Astrocyte of the spinal cord (primary cell): ENCODE results near the gene PTGR3.

Experiments
- DNase-seq: peaks from one replicate; pipeline ENCODE4 v3.0.0; 2011; ENCODE audit warnings: low read depth, low spot score
- H3K4me3 ChIP-seq: 2 replicates; pipeline ENCODE4 v1.5.1; 2011; ENCODE audit warnings: low read depth, mild to moderate bottlenecking, low read length, moderate library complexity
- in situ Hi-C: cut with HindIII; loops from 2 replicates; pipeline ENCODE4 v1.10.0; 2017; ENCODE audit warnings: low sequenced_read_pairs
- TF ChIP-seq, protein P1 (sequence below): IDR thresholded peaks from 2 replicates; pipeline ENCODE4 v1.5.1; 2012; ENCODE audit warnings: low read depth, mild to moderate bottlenecking, low read length, inconsistent platforms

PTGR3 gene

DNA sequence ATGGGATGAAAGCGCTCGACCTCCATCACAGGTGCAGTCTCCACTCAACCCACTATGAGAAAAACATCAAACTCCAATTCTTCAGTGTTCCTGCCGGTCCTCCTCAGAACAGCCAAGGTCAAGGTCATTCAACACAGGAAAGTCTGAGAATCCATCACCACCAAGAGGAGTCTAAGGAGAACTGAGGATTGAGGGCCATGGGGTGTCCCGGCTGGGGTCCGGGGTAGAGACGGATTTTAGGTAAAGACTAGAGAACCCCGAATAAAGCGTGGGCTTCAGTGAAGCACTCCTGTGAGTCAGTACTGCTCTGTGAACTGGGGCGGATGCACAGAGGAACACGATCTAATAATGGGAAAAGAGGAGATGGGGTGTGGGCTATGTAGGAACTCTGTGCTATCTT is 41.8 kb downstream of the PTGR3 start:
- in situ Hi-C loops = no loop called here

DNA sequence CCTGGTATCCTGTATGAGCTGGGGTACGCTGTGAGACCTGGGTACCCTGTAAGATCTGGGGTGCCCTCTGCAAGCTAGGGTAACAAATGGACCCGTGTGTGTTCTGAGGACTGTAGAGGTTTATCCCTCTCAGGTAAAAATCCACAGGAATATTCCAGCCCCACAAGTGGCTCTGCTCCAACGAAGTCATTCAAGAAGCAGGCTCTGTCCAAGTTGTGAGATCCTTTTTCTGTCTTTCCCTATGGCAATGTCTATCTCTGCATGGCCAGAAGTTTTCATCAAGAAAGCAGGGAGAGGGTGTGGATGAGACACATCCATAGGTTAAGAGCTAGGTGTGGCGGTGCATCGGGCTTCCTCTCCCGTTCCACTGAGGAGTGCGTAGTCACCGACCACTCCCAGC is 43.0 kb downstream of the PTGR3 start:
- H3K4me3 ChIP-seq = no peak overlapping the region
- in situ Hi-C loops = no loop called here
- no peak for DNase-seq
- TF ChIP-seq, protein P1, sequence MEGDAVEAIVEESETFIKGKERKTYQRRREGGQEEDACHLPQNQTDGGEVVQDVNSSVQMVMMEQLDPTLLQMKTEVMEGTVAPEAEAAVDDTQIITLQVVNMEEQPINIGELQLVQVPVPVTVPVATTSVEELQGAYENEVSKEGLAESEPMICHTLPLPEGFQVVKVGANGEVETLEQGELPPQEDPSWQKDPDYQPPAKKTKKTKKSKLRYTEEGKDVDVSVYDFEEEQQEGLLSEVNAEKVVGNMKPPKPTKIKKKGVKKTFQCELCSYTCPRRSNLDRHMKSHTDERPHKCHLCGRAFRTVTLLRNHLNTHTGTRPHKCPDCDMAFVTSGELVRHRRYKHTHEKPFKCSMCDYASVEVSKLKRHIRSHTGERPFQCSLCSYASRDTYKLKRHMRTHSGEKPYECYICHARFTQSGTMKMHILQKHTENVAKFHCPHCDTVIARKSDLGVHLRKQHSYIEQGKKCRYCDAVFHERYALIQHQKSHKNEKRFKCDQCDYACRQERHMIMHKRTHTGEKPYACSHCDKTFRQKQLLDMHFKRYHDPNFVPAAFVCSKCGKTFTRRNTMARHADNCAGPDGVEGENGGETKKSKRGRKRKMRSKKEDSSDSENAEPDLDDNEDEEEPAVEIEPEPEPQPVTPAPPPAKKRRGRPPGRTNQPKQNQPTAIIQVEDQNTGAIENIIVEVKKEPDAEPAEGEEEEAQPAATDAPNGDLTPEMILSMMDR = no peak

More for the DNA sequence above, 41.8 kb downstream of the PTGR3 start:
- TF ChIP-seq, protein P1 = no peak
- no peak for DNase-seq
- H3K4me3 ChIP-seq = no peak overlapping the region

DNA sequence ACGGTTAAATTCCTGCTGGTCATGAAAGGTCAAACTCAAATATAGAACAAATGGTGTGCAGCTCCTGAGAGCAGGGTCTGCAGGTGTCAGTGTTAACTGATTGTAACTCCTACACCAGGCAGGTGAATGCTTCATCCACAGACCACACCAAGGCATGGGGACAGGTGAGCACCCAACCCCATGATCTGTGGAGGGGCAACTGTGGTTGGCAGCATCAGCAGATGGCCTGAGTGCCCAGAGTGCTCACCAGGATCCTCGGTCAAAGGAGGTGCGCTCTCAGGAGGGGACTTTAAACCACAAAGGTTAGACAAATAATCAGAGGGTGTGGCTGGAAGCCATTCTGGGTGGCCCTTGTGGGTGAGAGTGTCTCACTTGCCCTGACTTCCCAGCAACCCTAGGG is 44.5 kb downstream of the PTGR3 start:
- in situ Hi-C loops = no loop called here

DNA sequence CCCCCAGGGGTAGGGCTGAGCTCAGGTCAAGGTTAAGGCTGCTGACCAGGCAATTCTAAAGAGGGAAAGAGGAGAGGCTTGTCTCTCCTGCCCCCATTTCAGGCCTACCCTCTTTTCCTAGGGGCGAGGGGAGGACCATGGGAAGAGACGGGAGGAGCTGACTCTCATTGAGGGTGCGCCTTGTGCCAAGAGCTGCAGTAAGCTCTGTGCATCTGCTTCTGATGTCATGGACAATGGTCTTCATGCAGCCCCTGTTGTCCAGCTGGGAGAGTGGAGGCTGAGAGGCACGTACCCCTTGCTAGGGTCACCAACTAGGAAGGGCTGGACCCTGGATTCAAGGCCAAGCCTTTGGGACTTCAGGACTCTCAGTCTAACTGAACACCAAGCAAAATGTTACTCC is 45.2 kb downstream of the PTGR3 start:
- DNase-seq = no peak
- no peak overlapping the region for H3K4me3 ChIP-seq
- TF ChIP-seq, protein P1 = no peak
- in situ Hi-C loops = no loop called here

More for the DNA sequence above, 44.5 kb downstream of the PTGR3 start:
- TF ChIP-seq, protein P1 = no peak
- DNase-seq = no peak
- H3K4me3 ChIP-seq = no peak overlapping the region

DNA sequence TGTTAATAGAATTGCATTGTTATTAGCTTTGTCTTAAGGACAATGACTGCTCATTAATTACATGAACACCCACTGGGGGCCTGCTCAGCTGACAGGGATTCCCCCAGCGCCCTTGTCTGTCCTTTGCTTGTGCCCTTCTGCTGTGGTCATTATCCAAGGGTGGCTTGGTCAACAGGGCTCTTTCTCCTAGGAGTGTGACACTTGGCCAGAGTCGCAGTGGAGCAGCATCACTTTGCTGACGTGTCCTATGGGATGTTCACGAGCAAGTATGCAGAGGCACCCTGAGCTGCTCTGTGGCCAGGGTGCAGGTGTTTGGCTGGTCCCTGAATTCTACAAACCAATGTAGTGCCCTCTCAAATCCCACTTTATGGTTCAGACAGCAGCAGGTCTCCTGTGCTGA is 46.0 kb downstream of the PTGR3 start:
- no peak overlapping the region for H3K4me3 ChIP-seq
- no peak for DNase-seq
- in situ Hi-C loops = no loop called here
- TF ChIP-seq, protein P1 = no peak

DNA sequence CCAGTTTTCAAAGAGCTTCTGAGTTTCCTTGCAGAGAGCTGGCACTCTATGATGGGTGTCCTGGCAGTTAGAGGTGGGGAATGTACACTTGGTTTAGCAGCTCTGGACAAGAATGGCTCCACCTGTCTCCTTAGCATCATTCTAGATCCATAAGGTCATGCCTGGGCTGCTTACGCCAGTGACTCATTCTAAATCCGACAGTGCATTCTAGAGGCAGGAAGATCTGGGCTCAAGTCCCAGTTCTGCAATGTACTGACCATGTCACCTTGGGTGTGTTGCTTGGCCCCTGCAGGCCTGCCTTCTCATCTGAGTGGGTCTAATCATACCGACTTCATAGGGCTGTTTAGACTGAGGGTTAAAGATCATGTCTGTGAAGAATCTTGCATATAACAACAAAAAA is 46.5 kb downstream of the PTGR3 start:
- TF ChIP-seq, protein P1 = no peak
- DNase-seq = peak; percentile 53
- in situ Hi-C loops = no loop called here
- H3K4me3 ChIP-seq = no peak overlapping the region
